GM13976 (cell line): ENCODE results near the gene RAI14.

Source experiments
- DNase-seq: peaks from one replicate; pipeline ENCODE4 v3.0.0; 2012; ENCODE audit warnings: low spot score
- in situ Hi-C: fragments of 300-500 bp; cut with MboI; formaldehyde crosslinking; loops from one replicate; pipeline ENCODE4 v1.12.0; 2022; ENCODE audit warnings: low sequenced_read_pairs, mixed read lengths, inconsistent platforms; ENCODE audit not compliant: unreplicated experiment
- TF ChIP-seq, protein P1 (sequence below): IDR thresholded peaks from 2 replicates; pipeline ENCODE4 v1.5.1; 2012; ENCODE audit warnings: borderline replicate concordance, mild to moderate bottlenecking; ENCODE audit not compliant: insufficient read depth; ENCODE audit errors: extremely low read depth, missing control alignments, control extremely low read depth

RAI14 gene

GRCh38 chr5:34656001-34656699 lies at the start of gene RAI14:
RAI14 (plus strand) TSS chr5:34656328; CDS start chr5:34686920, 30,592 bp downstream.
- TF ChIP-seq, protein P1, sequence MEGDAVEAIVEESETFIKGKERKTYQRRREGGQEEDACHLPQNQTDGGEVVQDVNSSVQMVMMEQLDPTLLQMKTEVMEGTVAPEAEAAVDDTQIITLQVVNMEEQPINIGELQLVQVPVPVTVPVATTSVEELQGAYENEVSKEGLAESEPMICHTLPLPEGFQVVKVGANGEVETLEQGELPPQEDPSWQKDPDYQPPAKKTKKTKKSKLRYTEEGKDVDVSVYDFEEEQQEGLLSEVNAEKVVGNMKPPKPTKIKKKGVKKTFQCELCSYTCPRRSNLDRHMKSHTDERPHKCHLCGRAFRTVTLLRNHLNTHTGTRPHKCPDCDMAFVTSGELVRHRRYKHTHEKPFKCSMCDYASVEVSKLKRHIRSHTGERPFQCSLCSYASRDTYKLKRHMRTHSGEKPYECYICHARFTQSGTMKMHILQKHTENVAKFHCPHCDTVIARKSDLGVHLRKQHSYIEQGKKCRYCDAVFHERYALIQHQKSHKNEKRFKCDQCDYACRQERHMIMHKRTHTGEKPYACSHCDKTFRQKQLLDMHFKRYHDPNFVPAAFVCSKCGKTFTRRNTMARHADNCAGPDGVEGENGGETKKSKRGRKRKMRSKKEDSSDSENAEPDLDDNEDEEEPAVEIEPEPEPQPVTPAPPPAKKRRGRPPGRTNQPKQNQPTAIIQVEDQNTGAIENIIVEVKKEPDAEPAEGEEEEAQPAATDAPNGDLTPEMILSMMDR = no peak
- in situ Hi-C loops = no loop called here
- DNase-seq = peak; percentile 62

- no peak for DNase-seq
- TF ChIP-seq, protein P1 = no peak
- in situ Hi-C loops = no loop called here
These were observed 47.8 kb upstream of the RAI14 start for GRCh38 chr5:34608368-34608767.

DNA sequence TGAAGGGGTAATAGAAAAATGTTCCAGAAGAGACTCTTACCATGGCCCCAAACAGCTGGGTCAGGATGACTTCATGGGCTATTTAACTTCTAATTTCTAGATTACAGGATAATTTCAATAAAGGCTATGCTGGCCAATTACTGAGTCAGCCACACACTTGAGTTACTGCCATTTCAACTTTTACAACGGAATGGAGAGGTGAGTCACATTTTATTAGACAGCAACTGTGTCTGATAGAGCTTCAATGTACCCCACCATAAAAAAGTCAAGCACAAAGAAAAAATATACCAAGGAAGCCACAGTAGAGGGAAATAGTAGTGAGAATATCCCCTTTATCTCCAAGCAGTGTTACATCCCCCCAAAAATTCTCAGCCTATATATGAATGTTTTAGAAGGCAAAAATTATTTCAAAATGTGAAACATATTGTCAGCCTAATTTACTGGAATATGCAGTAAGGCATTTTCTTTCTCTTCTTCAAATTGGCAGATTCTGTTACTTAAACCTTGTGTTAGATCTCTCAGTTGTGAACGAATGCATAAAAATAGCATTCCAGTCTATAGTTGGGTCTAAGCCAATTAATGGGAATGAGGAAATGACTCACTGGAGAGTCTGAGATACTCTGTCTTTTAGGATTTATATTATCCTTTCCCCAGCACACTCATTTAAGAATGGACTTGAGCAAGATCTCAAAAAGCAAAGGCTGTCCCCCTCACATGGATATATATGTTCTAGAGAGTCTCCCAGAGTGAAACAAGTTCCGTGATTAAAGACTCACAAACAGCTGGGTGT lies 47.1 kb upstream of the RAI14 start:
- no peak for DNase-seq
- in situ Hi-C loops = no loop called here
- TF ChIP-seq, protein P1 = no peak

DNA sequence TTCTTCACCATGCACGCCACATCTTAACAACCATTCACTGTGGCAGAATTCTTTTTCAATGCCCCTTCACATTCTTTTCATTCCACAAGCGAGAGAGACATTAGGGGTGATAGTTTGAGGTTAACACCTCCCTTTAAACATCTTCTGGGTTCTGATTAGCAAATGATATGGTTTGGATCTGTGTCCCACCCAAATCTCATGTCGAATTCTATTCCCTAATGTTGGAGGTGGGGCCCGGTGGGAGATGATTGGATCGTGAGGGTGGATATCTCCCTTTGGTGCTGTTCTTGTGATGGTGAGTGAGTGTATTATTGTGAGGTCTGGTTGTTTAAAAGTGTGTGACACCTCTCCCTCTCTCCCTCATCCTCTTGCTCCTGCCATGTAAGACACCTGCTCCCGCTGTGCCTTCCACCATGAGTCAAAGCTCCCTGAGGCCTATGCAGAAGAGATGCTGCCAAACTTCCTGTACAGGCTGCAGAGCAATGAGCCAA lies 46.1 kb upstream of the RAI14 start:
- TF ChIP-seq, protein P1 = no peak
- no peak for DNase-seq
- in situ Hi-C loops = no loop called here

DNA sequence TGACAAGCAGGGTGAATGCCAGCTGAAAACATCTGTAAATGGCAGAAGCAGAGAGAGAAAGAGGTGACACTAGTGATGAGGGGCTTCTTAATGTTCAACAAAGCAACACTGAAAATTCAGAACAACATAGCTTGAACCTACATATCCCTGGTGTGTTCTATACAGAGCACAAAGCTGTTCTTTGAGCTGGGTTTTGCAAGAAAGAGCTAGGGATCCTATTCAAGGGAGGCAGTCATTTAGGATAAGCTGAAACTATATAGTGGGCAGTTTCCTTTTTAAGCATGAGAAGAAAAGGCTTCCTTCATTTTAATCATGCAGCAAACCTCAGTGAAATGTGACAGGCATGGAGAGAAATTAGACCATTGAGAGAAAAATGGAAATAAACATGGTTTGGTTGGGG lies 45.6 kb upstream of the RAI14 start:
- DNase-seq = no peak
- TF ChIP-seq, protein P1 = no peak
- in situ Hi-C loops = no loop called here

- DNase-seq = no peak
- TF ChIP-seq, protein P1 = no peak
- in situ Hi-C loops = no loop called here
These were observed 44.4 kb upstream of the RAI14 start for GRCh38 chr5:34611464-34612415.
